SK-N-MC (cell line): ENCODE results near the gene EPHA3.

Source experiments
- EZH2 ChIP-seq: fragments of 200-600 bp; sonication (generic); IDR thresholded peaks from one replicate; pipeline ENCODE4 v1.6.1; 2017; ENCODE audit warnings: antibody characterized with exemption
- POLR2AphosphoS5 ChIP-seq: IDR thresholded peaks from 2 replicates; pipeline ENCODE4 v1.6.1; 2012; ENCODE audit warnings: mild to moderate bottlenecking, low read depth, low read length, borderline replicate concordance

DNA sequence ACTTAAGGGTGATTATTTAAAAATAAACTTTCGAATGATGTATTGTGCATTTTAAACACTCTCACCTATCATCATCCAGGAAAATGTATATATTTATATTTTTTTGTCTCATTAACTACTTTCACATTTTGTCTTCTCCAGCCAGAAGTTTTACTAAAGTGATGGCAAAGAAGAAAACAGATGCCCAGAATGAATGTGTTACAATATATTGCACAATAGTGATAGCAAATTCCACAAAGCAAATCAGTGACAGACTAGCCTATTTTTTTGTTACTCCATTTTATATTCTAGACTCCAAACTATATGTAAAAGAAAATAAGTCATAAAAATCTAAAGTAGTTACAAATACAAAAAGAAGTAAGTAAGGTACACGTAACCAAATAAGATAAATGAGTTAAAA is 414.7 kb downstream of the EPHA3 start:
- TF ChIP-seq POLR2AphosphoS5 (no peak), EZH2 (no peak)
